HG03439 (cell line): ENCODE results near the gene TBKBP1.

ENCODE experiments used
- ATAC-seq: cut with Tn5 transposase; IDR thresholded peaks from one replicate; pipeline ENCODE4 v1.9.1; 2021; ENCODE audit warnings: mild to moderate bottlenecking, moderate library complexity; ENCODE audit not compliant: unreplicated experiment

TBKBP1 gene

DNA sequence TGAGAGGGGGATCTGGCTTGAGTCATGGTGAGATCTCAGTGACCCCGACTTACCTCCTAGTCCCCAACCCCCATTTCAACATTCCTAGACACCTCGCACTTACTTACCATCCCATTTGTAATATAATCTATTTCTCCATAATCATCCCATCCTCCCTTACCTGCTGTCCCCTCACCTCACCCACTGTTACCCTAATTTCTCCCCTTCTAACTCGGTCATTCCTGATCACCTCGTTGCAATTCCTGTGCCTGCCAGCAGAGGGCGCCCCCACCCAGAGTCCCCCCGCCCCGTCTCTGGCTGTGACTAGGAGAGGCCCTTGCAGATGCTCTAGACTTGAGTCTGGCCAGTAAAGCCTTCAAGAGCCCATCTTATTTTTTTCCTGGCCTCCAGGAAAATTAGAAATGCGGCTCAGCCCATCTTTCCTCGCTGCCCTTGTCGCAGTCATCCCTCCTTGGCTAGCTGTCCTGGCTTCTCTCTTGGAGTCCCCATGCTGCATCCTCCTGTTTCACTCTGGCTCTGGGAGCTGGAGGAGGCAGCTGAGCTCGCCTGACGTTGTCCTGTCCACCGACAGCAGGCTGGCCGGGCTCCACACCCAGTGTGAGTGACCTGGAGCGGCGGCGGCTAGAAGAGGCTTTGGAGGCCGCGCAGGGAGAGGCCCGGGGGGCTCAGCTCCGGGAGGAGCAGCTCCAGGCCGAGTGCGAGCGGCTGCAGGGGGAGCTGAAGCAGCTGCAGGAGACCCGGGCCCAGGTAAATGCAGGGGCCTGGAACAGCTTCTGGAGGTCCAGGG is 5.0 kb downstream of the TBKBP1 start:
- no peak for ATAC-seq

DNA sequence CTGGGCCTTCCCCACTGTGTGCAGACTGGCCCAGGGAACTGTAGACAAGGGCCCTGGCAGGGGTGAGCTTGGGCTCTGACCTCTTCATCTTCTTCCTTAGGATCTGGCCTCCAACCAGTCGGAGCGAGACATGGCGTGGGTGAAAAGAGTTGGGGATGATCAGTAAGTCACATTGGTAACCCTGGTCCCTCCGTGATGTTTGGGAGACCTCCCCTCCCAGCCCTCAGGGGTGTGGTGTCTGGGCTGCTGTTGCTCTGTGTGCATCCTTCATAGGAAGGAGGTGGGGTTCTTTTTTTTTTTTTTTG is 5.5 kb downstream of the TBKBP1 start:
- ATAC-seq = no peak

GRCh38 chr17:47700471-47701449 is 6.8 kb downstream of the TBKBP1 start:
- ATAC-seq = no peak

- ATAC-seq = no peak
These were observed 7.6 kb downstream of the TBKBP1 start for GRCh38 chr17:47701608-47702007.

DNA sequence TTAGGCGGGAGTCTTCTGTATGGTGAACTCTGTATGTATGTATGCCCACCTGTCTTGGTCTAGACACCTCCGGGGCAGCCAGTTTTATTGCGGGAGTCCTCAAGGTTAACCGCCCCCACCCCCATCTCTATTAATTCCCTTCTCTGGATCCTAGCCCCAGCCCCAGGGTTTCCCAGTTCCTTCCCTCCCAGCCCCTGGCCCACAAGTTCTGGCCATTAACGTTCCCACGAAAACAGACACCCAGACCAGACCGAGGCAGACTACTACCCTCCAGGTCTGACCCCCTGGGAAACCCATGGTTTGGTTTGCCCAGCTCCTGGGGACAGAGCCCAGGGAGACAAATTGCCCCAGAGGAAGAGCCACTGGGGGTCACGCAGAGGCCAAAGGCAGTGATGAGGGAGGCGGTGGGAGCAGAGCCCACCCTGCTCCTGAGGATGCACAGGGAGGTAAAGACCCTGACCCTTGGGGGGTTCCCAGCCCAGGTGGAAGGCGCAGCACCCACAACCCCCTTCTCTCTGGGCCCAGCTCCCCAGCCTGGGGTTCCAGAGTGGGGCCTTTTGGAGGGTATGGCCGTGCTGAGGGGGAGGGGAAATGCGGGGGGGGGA is 8.5 kb downstream of the TBKBP1 start:
- ATAC-seq = no peak

- ATAC-seq = no peak
These were observed 9.2 kb downstream of the TBKBP1 start for GRCh38 chr17:47703191-47703591.

- no peak for ATAC-seq
These were observed 9.7 kb downstream of the TBKBP1 start for GRCh38 chr17:47703671-47704070.

- no peak for ATAC-seq
These were observed 10.2 kb downstream of the TBKBP1 start for GRCh38 chr17:47704116-47704515.

DNA sequence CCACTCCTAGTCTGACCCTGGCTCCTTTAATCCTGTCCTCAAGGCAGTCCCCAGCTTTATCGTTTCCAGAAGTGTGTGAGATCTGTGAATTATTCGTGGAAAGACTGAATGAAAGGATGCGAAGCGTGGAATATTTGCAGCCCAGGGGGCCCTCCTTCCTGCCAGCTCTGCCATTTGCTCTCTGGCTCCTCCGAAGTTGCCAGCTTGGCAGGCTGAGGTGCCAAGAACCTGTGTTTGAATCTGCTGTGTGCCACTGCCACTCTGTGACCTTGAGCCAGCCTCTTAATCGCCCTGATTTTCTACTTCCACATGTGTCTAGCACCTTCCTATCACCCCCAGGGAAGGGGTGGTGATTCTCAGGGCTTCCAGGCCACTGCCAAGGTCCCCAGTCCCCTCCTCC is 10.8 kb downstream of the TBKBP1 start:
- no peak for ATAC-seq

DNA sequence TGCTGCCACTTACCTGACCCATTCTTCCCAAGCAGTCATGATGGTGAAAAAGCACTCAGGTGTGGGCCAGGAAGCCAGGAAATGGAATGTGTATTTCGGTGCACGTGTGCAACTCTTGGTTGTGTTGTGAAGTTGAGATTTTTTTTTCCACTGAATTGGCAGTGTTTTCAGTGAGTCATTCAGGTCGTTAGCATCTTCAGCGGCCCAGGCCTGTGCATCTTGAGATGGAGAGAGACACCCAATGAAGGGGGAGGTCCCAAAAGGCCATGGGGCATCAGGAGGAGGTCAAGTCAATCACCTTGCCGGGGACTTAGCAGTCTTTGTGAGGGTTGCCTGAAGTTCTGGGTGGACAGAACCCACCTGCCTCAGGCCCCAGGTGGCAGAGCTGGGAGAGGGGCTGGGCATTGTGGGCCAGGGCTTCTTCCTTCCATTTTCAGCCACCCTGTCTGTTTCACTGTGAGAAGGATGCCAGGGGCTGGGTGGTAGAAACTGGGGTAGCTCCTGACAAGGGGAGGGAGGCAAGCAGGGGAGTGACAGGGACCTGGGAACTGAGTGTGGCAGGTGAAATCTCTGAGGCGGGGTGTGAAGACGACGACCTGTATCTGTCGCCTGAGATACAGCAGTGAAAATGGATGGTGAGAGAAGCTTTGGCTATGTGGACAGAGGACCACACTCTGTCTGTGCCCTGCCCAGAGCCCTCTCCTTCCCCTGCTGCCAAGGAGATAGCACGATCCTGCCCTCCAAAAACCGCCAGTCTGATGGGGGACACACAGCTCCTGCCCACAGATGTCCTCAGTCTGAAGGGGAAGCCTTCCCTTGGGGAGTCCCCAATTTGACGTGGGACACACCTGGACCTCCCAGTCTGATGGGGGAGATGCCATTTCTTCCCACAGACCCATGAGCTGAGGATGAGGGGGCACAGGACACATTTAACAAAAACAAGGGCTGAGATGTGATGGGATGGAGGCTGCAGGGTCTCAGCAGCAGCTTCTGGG is 11.9 kb downstream of the TBKBP1 start:
- no peak for ATAC-seq

DNA sequence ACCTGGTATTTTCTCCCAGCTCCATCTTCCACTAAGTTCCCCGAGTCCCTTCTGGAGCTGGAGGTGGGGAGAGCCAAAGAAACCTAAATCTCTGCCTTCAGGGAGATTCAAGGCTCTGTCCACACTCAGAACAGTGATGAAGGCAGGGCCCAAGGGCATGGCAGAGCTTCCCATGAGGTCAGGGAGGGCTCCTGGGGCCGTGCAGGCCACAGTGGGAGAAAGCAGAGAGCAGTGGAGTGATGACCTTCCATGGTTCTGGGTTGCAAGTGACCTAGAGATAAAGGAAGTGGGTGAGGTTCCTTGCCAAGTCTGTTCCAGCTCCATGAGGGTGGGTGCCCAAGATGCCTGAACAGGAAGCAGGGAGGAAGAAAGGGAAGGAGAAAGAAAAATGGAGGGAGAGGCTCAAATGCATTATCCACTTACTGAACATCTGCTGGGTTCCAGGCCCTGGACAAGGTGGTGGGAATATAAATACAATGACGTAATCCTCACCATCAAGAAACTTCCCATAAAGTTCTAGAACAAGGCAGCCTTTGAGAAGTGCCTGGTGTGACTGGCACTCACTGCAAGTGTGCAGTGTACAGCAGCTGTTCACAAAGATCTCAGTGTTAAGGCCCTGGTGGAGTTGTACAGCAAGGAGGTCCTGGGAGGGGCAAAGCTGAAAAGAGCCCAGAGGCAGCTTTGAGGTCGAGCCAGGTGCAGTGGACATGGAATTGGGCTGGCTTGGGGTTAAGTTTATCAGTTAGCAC is 13.3 kb downstream of the TBKBP1 start:
- ATAC-seq = no peak

DNA sequence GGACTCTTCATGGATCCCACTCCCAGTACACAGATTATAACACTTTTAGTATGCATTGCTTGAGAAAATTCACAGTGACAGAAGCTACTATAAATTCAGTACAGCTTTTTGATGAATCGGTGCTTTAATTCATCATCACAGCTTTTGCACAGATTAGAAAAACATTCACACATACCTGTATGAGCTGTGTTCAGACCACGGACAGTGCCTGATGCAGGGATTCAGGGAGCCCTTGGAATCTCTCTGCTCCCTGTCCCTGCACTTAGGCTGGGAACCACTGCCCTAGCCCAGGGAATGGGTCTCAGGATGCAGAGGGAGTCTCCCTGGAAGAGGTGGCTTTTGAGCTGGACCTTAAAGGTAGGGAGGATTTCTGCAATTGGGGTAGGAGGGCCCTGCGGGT is 13.9 kb downstream of the TBKBP1 start:
- no peak for ATAC-seq

GRCh38 chr17:47708312-47708863 is 14.4 kb downstream of the TBKBP1 start:
- ATAC-seq = no peak

- ATAC-seq = no peak
These were observed 15.0 kb downstream of the TBKBP1 start for GRCh38 chr17:47708864-47709541.

DNA sequence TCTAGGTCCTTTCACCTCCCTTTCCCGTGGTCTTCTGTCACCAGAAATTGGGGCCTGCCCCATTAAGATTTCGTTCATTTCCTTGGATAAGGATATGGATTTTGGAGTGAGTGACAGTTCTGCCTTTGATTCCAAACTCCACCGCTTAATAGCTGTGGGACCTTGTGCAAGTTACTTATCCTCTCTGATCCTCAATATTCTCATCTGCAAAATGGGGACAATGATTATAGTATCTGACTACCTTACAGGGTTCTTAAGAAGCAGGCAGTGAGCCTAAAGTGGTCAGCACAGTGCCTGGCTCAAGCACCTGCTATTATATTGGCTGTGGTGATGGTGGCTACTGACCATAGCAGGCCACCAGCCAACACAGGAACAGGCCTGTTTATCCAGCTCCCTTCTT is 15.6 kb downstream of the TBKBP1 start:
- no peak for ATAC-seq

GRCh38 chr17:47711366-47712099 is 17.6 kb downstream of the TBKBP1 start:
- no peak for ATAC-seq

- ATAC-seq = no peak
These were observed 18.5 kb downstream of the TBKBP1 start for GRCh38 chr17:47712330-47713023.
